Aorta (tissue), 5 donors: ENCODE data around the gene LRRIQ3. TPM values are rescaled to one million over a fixed set of nuclear protein-coding genes. Genes with fewer than 3 reads are reported as not detected.
"Not testable (repeated sequence)": the region's sequence is repeated elsewhere in the genome, so short reads cannot be mapped to it uniquely, and the experiment has no call there.

Source experiments
- ATAC-seq: fragments of 200-7000 bp; cut with Tn5 transposase; one replicate; pipeline ENCODE4 v1.9.1; 2022; ENCODE audit warnings: moderate library complexity; ENCODE audit not compliant: low FRiP score
- DNase-seq, 2 donors: peaks; one replicate each; pipeline ENCODE4 v3.0.0-alpha.2; 2020
- H3K27ac ChIP-seq, 2 donors: one replicate each; pipeline ENCODE4 v1.5.1; 2013; ENCODE audit warnings: low read length in 2 of 2, mild to moderate bottlenecking in 2 of 2, moderate library complexity in 2 of 2, control low read depth in 1 of 2, inconsistent platforms in 1 of 2, low read depth in 1 of 2
- H3K27me3 ChIP-seq, 2 donors: one replicate each; pipeline ENCODE4 v1.6.1; 2013; ENCODE audit warnings: control low read depth in 1 of 2, low read length in 1 of 2, mild to moderate bottlenecking in 1 of 2, moderate library complexity in 1 of 2; ENCODE audit not compliant: insufficient read depth in 2 of 2, control insufficient read depth in 1 of 2
- H3K36me3 ChIP-seq, 2 donors: one replicate each; pipeline ENCODE4 v1.6.1; 2013; ENCODE audit warnings: control low read depth in 1 of 2, low read length in 1 of 2, mild to moderate bottlenecking in 1 of 2; ENCODE audit not compliant: insufficient read depth in 2 of 2, control insufficient read depth in 1 of 2
- H3K4me1 ChIP-seq, 2 donors: one replicate each; pipeline ENCODE4 v1.6.1; 2013; ENCODE audit warnings: low read length in 2 of 2, control low read depth in 1 of 2, mild to moderate bottlenecking in 1 of 2, moderate library complexity in 1 of 2; ENCODE audit not compliant: insufficient read depth in 2 of 2, control insufficient read depth in 1 of 2
- H3K4me3 ChIP-seq, 2 donors: one replicate each; pipeline ENCODE4 v1.5.1; 2013; ENCODE audit warnings: low read length in 2 of 2, control low read depth in 1 of 2, mild to moderate bottlenecking in 1 of 2
- H3K9me3 ChIP-seq: one replicate; pipeline ENCODE4 v1.6.1; 2013; ENCODE audit warnings: mild to moderate bottlenecking, low read length; ENCODE audit not compliant: control insufficient read depth
- WGBS, 2 donors: extraction: QIAGEN DNeasy Blood & Tissue Kit; methylation state at CpG; one replicate each; pipeline ENCODE4 v1.1.7; 2013; 5-methylcytosine and 5-hydroxymethylcytosine counted together
- intact Hi-C, 2 donors: fragments of 100-400 bp; cut with DNase I; formaldehyde crosslinking; loops; one replicate each; pipeline versions ENCODE4 v1.14.2 to v1.15.0; 2022
- polyA plus RNA-seq, 2 donors: library from polyadenylated mRNA; stranded (reverse); fragments of 200-250 nt; gene quantifications; one replicate each; pipeline ENCODE4 v1.2.3, GENCODE V29; 2013
- total RNA-seq, 2 donors: library from RNA; stranded (reverse); fragmentation: NEBNext Ultra II Directional; extraction: Animal tissue kit (Norgen Biotek cat#: 25700); gene quantifications; one replicate each; pipeline ENCODE4 v1.2.1, GENCODE V29; 2021
- donor health status: healthy with polysubstance abuse.
- donor health status: Bipolar disorder and iron deficiency.
- donor health status: DM: no; HTN: no; CAD: no.
- donor health status: DM: no; HTN: no; CAD: no.
- donor health status: DM: yes; HTN: yes; CAD: no.

Gene LRRIQ3
- total and polyA plus RNA-seq, 4 donors: 0.36 to 0.81 (median 0.54) TPM

GRCh38 chr1:74222701-74223100, 24.7 kb upstream of the LRRIQ3 start:
- DNase-seq: no peak
- Histone ChIP-seq H3K9me3 (peaks cover 6% of the 10 kb centered on the region), H3K27ac (no peak overlapping the region), H3K36me3 (peaks cover 0 to 2% of the 10 kb centered on the region in 2 donors), H3K27me3 (no peaks in the 10 kb centered on the region), H3K4me1 (no peaks in the 10 kb centered on the region), H3K4me3 (no peak overlapping the region)
- WGBS, 2 donors: 94% methylated on average over 5 of the region's 5 CpGs
- no peak for ATAC-seq
- intact Hi-C loops: no loop called here

GRCh38 chr1:74215229-74215628, 17.3 kb upstream of the LRRIQ3 start:
- no peaks in the 10 kb centered on the region for H3K27me3 ChIP-seq
- H3K9me3 ChIP-seq: no peaks in the 10 kb centered on the region
- intact Hi-C loops: no loop called here
- H3K4me3 ChIP-seq: no peak overlapping the region
- H3K27ac ChIP-seq: no peak overlapping the region
- no peak for DNase-seq
- ATAC-seq: no peak
- WGBS, 2 donors: 91 to 100% methylated on average over 1 of the region's 1 CpG
- no peaks in the 10 kb centered on the region for H3K4me1 ChIP-seq
- H3K36me3 ChIP-seq: no peaks in the 10 kb centered on the region

GRCh38 chr1:74205266-74205665, 7.3 kb upstream of the LRRIQ3 start:
- intact Hi-C loops: no loop called here
- H3K27ac ChIP-seq: no peak overlapping the region

GRCh38 chr1:74199504-74199903, 1.5 kb upstream of the LRRIQ3 start:
- H3K9me3 ChIP-seq: no peaks in the 10 kb centered on the region
- no peak for DNase-seq
- H3K36me3 ChIP-seq: no peaks in the 10 kb centered on the region
- H3K27me3 ChIP-seq: no peaks in the 10 kb centered on the region
- intact Hi-C loops: loop anchor here in 1 of 2 donors (5.0 to 10.0 kb wide), 2 partner anchors 268 to 535 kb away; partner anchors contain the start of genes CRYZ and TYW3
- peaks cover 0 to 2% of the 10 kb centered on the region in 2 donors for H3K4me1 ChIP-seq
- no peak overlapping the region for H3K27ac ChIP-seq
- no peak for ATAC-seq
- no peak overlapping the region for H3K4me3 ChIP-seq
- 80 to 87% methylated on average over 5 of the region's 5 CpGs for WGBS, 2 donors

More at GRCh38 chr1:74205266-74205665, 7.3 kb upstream of the LRRIQ3 start:
- ATAC-seq (no peak), DNase-seq (no peak)
- Histone ChIP-seq H3K36me3 (no peaks in the 10 kb centered on the region), H3K9me3 (no peaks in the 10 kb centered on the region), H3K4me1 (no peaks in the 10 kb centered on the region), H3K27me3 (no peaks in the 10 kb centered on the region), H3K4me3 (no peak overlapping the region)
- WGBS, 2 donors: 66 to 68% methylated on average over 2 of the region's 2 CpGs

- intact Hi-C loops: loop anchor here in 1 of 2 donors (5.0 to 10.0 kb wide), 2 partner anchors 270 to 538 kb away; partner anchors contain the start of genes CRYZ and TYW3
- Histone ChIP-seq H3K4me1 (peaks cover 0 to 2% of the 10 kb centered on the region in 2 donors), H3K9me3 (no peaks in the 10 kb centered on the region), H3K27me3 (no peaks in the 10 kb centered on the region), H3K36me3 (no peaks in the 10 kb centered on the region), H3K27ac (no peak overlapping the region), H3K4me3 (peak overlapping the region in 1 of 2 donors; percentile 44)
- WGBS, 2 donors: 66 to 69% methylated on average over 5 of the region's 5 CpGs
- ATAC-seq (no peak), DNase-seq (no peak)
These were observed 721 bp downstream of the LRRIQ3 start for GRCh38 chr1:74197255-74197654.

GRCh38 chr1:74195339-74195738, 2.6 kb downstream of the LRRIQ3 start:
- Histone ChIP-seq H3K27me3 (no peaks in the 10 kb centered on the region), H3K4me1 (peaks cover 0 to 2% of the 10 kb centered on the region in 2 donors), H3K9me3 (no peaks in the 10 kb centered on the region), H3K4me3 (no peak overlapping the region), H3K36me3 (no peaks in the 10 kb centered on the region), H3K27ac (no peak overlapping the region)
- DNase-seq: no peak
- intact Hi-C loops: loop anchor here in 1 of 2 donors (5.0 to 10.0 kb wide), 2 partner anchors 272 to 539 kb away; partner anchors contain the start of genes CRYZ and TYW3
- no peak for ATAC-seq

- DNase-seq (peak in 1 of 2 donors; percentile 39), ATAC-seq (no peak)
- no peak overlapping the region for H3K27ac ChIP-seq
- WGBS, 2 donors: 9 to 12% methylated on average over 2 of the region's 2 CpGs
- H3K4me3 ChIP-seq: no peak overlapping the region
- H3K27me3 ChIP-seq: no peaks in the 10 kb centered on the region
- H3K4me1 ChIP-seq: peaks cover 0 to 2% of the 10 kb centered on the region in 2 donors
- H3K36me3 ChIP-seq: no peaks in the 10 kb centered on the region
- no peaks in the 10 kb centered on the region for H3K9me3 ChIP-seq
- intact Hi-C loops: loop anchor here in 1 of 2 donors (10.0 kb wide), 1 partner anchor 541 kb away; the partner anchor contains the start of genes CRYZ and TYW3
These were observed 4.1 kb downstream of the LRRIQ3 start for GRCh38 chr1:74193908-74194307.

- Histone ChIP-seq H3K9me3 (peaks cover 3% of the 10 kb centered on the region), H3K36me3 (no peaks in the 10 kb centered on the region), H3K4me3 (no peak overlapping the region), H3K27ac (no peak overlapping the region), H3K4me1 (no peaks in the 10 kb centered on the region), H3K27me3 (no peaks in the 10 kb centered on the region)
- intact Hi-C loops: no loop called here
- no peak for DNase-seq
- ATAC-seq: no peak
These were observed 17.5 kb downstream of the LRRIQ3 start for GRCh38 chr1:74180490-74180889.

- H3K27me3 ChIP-seq, ATAC-seq, intact Hi-C loops, H3K4me1 ChIP-seq, H3K9me3 ChIP-seq, H3K36me3 ChIP-seq, H3K4me3 ChIP-seq, DNase-seq, H3K27ac ChIP-seq: not testable (repeated sequence)
- WGBS, 2 donors: 84 to 100% methylated on average over 1 of the region's 1 CpG
These were observed 23.6 kb downstream of the LRRIQ3 start for GRCh38 chr1:74174423-74174822.
